Mesenchymal stem cell (in vitro differentiated cells and primary cell): ENCODE data around the gene ANKRD13C.

ENCODE experiments used
- DNase-seq: peaks from one replicate; pipeline ENCODE4 v3.0.0-alpha.2; 2013
- H2AFZ ChIP-seq: one replicate; pipeline ENCODE4 v1.6.1; 2013; ENCODE audit warnings: low read depth, mild to moderate bottlenecking, control low read depth, inconsistent platforms, low read length, moderate library complexity
- H2AK5ac ChIP-seq: 2 replicates; pipeline ENCODE4 v1.6.1; 2013; ENCODE audit warnings: low read length, moderate library complexity, mild to moderate bottlenecking, inconsistent platforms; ENCODE audit not compliant: severe bottlenecking
- H2BK120ac ChIP-seq: one replicate; pipeline ENCODE4 v1.6.1; 2013; ENCODE audit warnings: low read depth, mild to moderate bottlenecking, inconsistent platforms, low read length, moderate library complexity
- H2BK12ac ChIP-seq, 2 experiments: one replicate each; pipeline ENCODE4 v1.6.1; 2013; ENCODE audit warnings: inconsistent platforms in 2 of 2, low read length in 2 of 2, mild to moderate bottlenecking in 2 of 2, moderate library complexity in 2 of 2, control low read depth in 1 of 2
- H2BK15ac ChIP-seq: one replicate; pipeline ENCODE4 v1.6.1; 2013; ENCODE audit warnings: mild to moderate bottlenecking, low read depth, inconsistent platforms; ENCODE audit not compliant: poor library complexity, severe bottlenecking
- H2BK5ac ChIP-seq: 2 replicates; pipeline ENCODE4 v1.6.1; 2013; ENCODE audit warnings: low read depth, mild to moderate bottlenecking, low read length, control low read depth, inconsistent platforms; ENCODE audit not compliant: poor library complexity, severe bottlenecking
- H3K14ac ChIP-seq, 2 experiments: one replicate each; pipeline ENCODE4 v1.6.1; 2013; ENCODE audit warnings: inconsistent platforms in 2 of 2, low read length in 2 of 2, control low read depth in 1 of 2, mild to moderate bottlenecking in 1 of 2, moderate library complexity in 1 of 2
- H3K18ac ChIP-seq, 2 experiments: one replicate each; pipeline ENCODE4 v1.6.1; 2013; ENCODE audit warnings: inconsistent platforms in 2 of 2, low read length in 2 of 2, control low read depth in 1 of 2, low read depth in 1 of 2, mild to moderate bottlenecking in 1 of 2
- H3K23ac ChIP-seq, 2 experiments: one replicate each; pipeline ENCODE4 v1.6.1; 2013; ENCODE audit warnings: inconsistent platforms in 2 of 2, low read length in 2 of 2, mild to moderate bottlenecking in 2 of 2, moderate library complexity in 2 of 2, control low read depth in 1 of 2
- H3K27ac ChIP-seq: 2 replicates; pipeline ENCODE4 v1.5.1; 2013; ENCODE audit warnings: mild to moderate bottlenecking, moderate library complexity, low read length, control low read depth, inconsistent platforms; ENCODE audit not compliant: poor library complexity, severe bottlenecking
- H3K27me3 ChIP-seq, 2 experiments: 2 replicates each; pipeline versions ENCODE4 v1.6.1 to v1.7.0; 2013; ENCODE audit warnings: low read length in 2 of 2, mild to moderate bottlenecking in 2 of 2, moderate library complexity in 2 of 2, control low read depth in 1 of 2, inconsistent platforms in 1 of 2; ENCODE audit not compliant: control insufficient read depth in 1 of 2, insufficient read depth in 1 of 2
- H3K36me3 ChIP-seq, 2 experiments: 2 replicates each; pipeline versions ENCODE4 v1.6.1 to v1.7.0; 2013; ENCODE audit warnings: low read length in 2 of 2, control low read depth in 1 of 2, inconsistent platforms in 1 of 2, low read depth in 1 of 2, mild to moderate bottlenecking in 1 of 2; ENCODE audit not compliant: insufficient read depth in 2 of 2, control insufficient read depth in 1 of 2
- H3K4ac ChIP-seq, 2 experiments: one replicate each; pipeline ENCODE4 v1.6.1; 2013; ENCODE audit warnings: inconsistent platforms in 2 of 2, low read length in 2 of 2, mild to moderate bottlenecking in 2 of 2, moderate library complexity in 2 of 2, control low read depth in 1 of 2, low read depth in 1 of 2
- H3K4me1 ChIP-seq: 2 replicates; pipeline ENCODE4 v1.6.1; 2013; ENCODE audit warnings: low read depth, low read length, control low read depth; ENCODE audit not compliant: control insufficient read depth, insufficient read depth
- H3K4me2 ChIP-seq: 2 replicates; pipeline ENCODE4 v1.6.1; 2013; ENCODE audit warnings: low read length, mild to moderate bottlenecking, inconsistent platforms; ENCODE audit not compliant: poor library complexity, severe bottlenecking
- H3K4me3 ChIP-seq, 2 experiments: 2 replicates each; pipeline versions ENCODE4 v1.5.1 to v1.7.0; 2013; ENCODE audit warnings: low read length in 2 of 2, mild to moderate bottlenecking in 2 of 2, control low read depth in 1 of 2, low read depth in 1 of 2; ENCODE audit not compliant: insufficient read depth in 1 of 2
- H3K79me1 ChIP-seq: replicated peaks from 2 replicates; pipeline ENCODE4 v1.6.1; 2013; ENCODE audit warnings: mild to moderate bottlenecking, control low read depth, low read length, inconsistent platforms; ENCODE audit not compliant: poor library complexity, severe bottlenecking
- H3K9ac ChIP-seq: 2 replicates; pipeline ENCODE4 v1.7.0; 2013; ENCODE audit warnings: mild to moderate bottlenecking, low read length, moderate library complexity
- H3K9me3 ChIP-seq: 2 replicates; pipeline ENCODE4 v1.7.0; 2013; ENCODE audit warnings: mild to moderate bottlenecking, low read length; ENCODE audit not compliant: control insufficient read depth
- H4K8ac ChIP-seq: one replicate; pipeline ENCODE4 v1.6.1; 2013; ENCODE audit warnings: inconsistent platforms, mild to moderate bottlenecking, low read length, moderate library complexity
- H4K91ac ChIP-seq: one replicate; pipeline ENCODE4 v1.6.1; 2013; ENCODE audit warnings: mild to moderate bottlenecking, low read length, inconsistent platforms
- WGBS: methylation state at CpG from one replicate; pipeline ENCODE4 v1.1.7; 2013; ENCODE audit warnings: mixed read lengths; 5-methylcytosine and 5-hydroxymethylcytosine counted together

ANKRD13C gene

DNA sequence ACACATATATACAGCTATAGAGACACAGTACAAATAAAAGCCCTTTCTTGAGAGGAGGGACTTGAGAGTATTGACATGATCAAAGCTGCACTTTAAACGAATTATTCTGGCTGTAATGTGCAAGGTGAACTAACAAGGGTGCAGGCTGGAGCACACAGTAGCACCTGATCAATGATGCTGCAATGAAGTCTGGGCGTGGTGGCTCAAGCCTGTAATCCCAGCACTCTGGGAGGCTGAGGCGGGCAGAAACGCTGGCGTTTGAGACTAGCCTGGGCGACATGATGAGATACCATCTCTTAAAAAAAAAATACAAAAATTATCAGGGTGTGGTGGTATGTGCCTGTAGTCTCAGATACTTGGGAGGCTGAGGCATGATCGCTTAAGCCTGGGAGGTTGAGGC is 42.5 kb upstream of the ANKRD13C start:
- no peak overlapping the region for H3K23ac ChIP-seq
- H2AFZ ChIP-seq = no peak overlapping the region
- WGBS = 76% methylated on average over 2 of the region's 7 CpGs

DNA sequence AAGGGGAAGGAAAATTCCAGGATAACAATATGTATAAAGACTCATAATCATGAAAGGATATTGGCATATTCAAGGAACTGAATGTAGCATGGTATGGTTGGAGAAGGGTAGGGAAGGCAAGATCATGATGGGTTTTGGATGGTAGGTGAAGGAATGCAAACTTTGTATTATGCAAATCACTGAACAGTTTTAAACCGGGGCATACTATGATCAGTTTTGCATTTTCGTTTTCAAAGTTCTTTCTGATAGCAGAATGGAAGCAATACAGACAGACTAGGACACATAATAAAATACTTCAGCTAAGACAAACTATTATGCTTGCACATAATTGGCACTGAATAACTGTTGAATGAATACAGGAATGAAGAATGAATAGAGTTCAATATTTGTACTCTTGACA is 42.1 kb upstream of the ANKRD13C start:
- H3K79me1 ChIP-seq = no peaks in the 10 kb centered on the region
- no peak overlapping the region for H3K14ac ChIP-seq
- no peaks in the 10 kb centered on the region for H3K9me3 ChIP-seq
- no peak overlapping the region for H2AFZ ChIP-seq
- no CpG with 5 or more reads among the region's 2 CpGs for WGBS
- no peaks in the 10 kb centered on the region for H3K36me3 ChIP-seq
- no peak overlapping the region for H3K4me2 ChIP-seq
- no peak overlapping the region for H2BK15ac ChIP-seq
- no peak overlapping the region for H2AK5ac ChIP-seq
- H3K4me3 ChIP-seq = no peak overlapping the region
- no peak overlapping the region for H3K23ac ChIP-seq
- H3K4ac ChIP-seq = no peak overlapping the region
- H3K27ac ChIP-seq = no peak overlapping the region
- H3K18ac ChIP-seq = no peak overlapping the region
- no peak overlapping the region for H2BK5ac ChIP-seq
- DNase-seq = no peak
- no peaks in the 10 kb centered on the region for H3K4me1 ChIP-seq
- no peak overlapping the region for H4K91ac ChIP-seq
- no peak overlapping the region for H2BK120ac ChIP-seq
- no peak overlapping the region for H4K8ac ChIP-seq
- H3K27me3 ChIP-seq = no peaks in the 10 kb centered on the region
- H2BK12ac ChIP-seq = no peak overlapping the region
- no peak overlapping the region for H3K9ac ChIP-seq

More for the DNA sequence above, 42.5 kb upstream of the ANKRD13C start:
- Histone ChIP-seq H3K9me3 (no peaks in the 10 kb centered on the region), H3K4ac (no peak overlapping the region), H2BK120ac (no peak overlapping the region), H3K18ac (no peak overlapping the region), H3K4me1 (no peaks in the 10 kb centered on the region), H3K27ac (no peak overlapping the region), H3K4me3 (no peak overlapping the region), H3K14ac (no peak overlapping the region), H3K79me1 (no peaks in the 10 kb centered on the region), H3K36me3 (no peaks in the 10 kb centered on the region), H4K91ac (no peak overlapping the region), H3K27me3 (no peaks in the 10 kb centered on the region), H3K4me2 (no peak overlapping the region), H2BK5ac (no peak overlapping the region), H4K8ac (no peak overlapping the region), H2BK15ac (no peak overlapping the region), H2AK5ac (no peak overlapping the region), H2BK12ac (no peak overlapping the region), H3K9ac (no peak overlapping the region)
- DNase-seq = no peak

DNA sequence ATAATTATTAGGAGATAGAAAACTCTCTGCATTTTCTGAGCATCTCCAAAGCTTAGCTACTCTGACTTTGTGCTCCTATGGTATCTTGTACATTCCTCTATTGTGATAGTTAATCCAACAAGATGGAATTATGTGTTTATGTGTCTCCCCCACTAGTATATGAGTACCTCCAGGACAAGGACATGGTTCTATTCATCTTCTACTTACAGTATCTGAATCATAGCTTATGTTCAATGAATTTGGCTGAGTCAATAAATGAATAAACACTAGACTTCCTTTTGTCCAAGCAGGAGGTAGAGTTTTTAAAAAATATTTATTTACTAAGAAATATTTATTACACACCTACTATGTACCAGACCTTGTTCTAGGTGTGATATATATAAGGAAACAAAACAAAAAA is 38.1 kb upstream of the ANKRD13C start:
- no peak overlapping the region for H3K27ac ChIP-seq
- H2AK5ac ChIP-seq = no peak overlapping the region
- H3K4me3 ChIP-seq = no peak overlapping the region
- no peak overlapping the region for H3K4ac ChIP-seq
- H3K14ac ChIP-seq = no peak overlapping the region
- no peak overlapping the region for H2BK15ac ChIP-seq
- H3K18ac ChIP-seq = no peak overlapping the region
- no peak overlapping the region for H2AFZ ChIP-seq
- H4K91ac ChIP-seq = no peak overlapping the region
- H3K4me2 ChIP-seq = no peak overlapping the region
- no peak overlapping the region for H4K8ac ChIP-seq
- H3K9me3 ChIP-seq = no peaks in the 10 kb centered on the region
- no peak overlapping the region for H2BK12ac ChIP-seq
- H3K27me3 ChIP-seq = no peaks in the 10 kb centered on the region
- H2BK5ac ChIP-seq = no peak overlapping the region
- H2BK120ac ChIP-seq = no peak overlapping the region
- H3K4me1 ChIP-seq = no peaks in the 10 kb centered on the region
- no peak overlapping the region for H3K23ac ChIP-seq
- H3K79me1 ChIP-seq = no peaks in the 10 kb centered on the region
- H3K9ac ChIP-seq = no peak overlapping the region
- no peaks in the 10 kb centered on the region for H3K36me3 ChIP-seq
- no peak for DNase-seq

DNA sequence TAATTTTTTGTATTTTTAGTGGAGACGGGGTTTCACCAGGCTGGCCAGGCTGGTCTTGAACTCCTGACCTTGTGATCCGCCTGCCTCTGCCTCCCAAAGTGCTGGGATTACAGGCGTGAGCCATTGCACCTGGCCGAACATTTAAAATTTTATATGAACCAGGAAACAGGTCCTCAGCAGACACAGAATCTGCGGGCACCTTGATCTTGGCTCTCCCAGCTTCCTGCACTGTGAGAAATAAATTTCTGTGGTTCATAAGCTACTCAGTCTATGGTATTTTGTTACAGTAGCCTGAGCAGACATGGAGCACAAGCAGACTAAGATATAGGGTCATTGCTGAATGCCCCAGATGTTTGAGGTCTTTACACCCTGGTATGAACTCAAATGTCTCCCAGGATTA is 33.0 kb upstream of the ANKRD13C start:
- no peaks in the 10 kb centered on the region for H3K4me1 ChIP-seq
- H2AK5ac ChIP-seq = no peak overlapping the region
- H3K27ac ChIP-seq = no peak overlapping the region
- 92% methylated on average over 5 of the region's 5 CpGs for WGBS
- no peaks in the 10 kb centered on the region for H3K27me3 ChIP-seq
- no peak overlapping the region for H3K23ac ChIP-seq
- no peak overlapping the region for H3K4me3 ChIP-seq
- no peak overlapping the region for H2BK120ac ChIP-seq
- H3K9ac ChIP-seq = no peak overlapping the region
- no peak overlapping the region for H3K18ac ChIP-seq
- no peak overlapping the region for H2BK5ac ChIP-seq
- no peak overlapping the region for H3K4ac ChIP-seq
- no peaks in the 10 kb centered on the region for H3K36me3 ChIP-seq
- H2AFZ ChIP-seq = no peak overlapping the region
- H3K4me2 ChIP-seq = no peak overlapping the region
- H4K8ac ChIP-seq = no peak overlapping the region
- H4K91ac ChIP-seq = no peak overlapping the region
- no peak overlapping the region for H2BK12ac ChIP-seq
- no peak overlapping the region for H3K14ac ChIP-seq
- no peak for DNase-seq
- no peaks in the 10 kb centered on the region for H3K9me3 ChIP-seq
- no peak overlapping the region for H2BK15ac ChIP-seq
- no peaks in the 10 kb centered on the region for H3K79me1 ChIP-seq
